ENCODE results near the gene ITPR3. TPM values are rescaled to one million over a fixed set of nuclear protein-coding genes. Genes with fewer than 3 reads are reported as not detected.
A peak's percentile ranks its signal among the peaks of the same experiment; 100 is the strongest.

Gene ITPR3
- total RNA-seq, 3 donors from 2014 or later (not counting 1 experiment from before 2014, with no cell fraction given): 45.5 to 66.7 (median 46.0) TPM

DNA sequence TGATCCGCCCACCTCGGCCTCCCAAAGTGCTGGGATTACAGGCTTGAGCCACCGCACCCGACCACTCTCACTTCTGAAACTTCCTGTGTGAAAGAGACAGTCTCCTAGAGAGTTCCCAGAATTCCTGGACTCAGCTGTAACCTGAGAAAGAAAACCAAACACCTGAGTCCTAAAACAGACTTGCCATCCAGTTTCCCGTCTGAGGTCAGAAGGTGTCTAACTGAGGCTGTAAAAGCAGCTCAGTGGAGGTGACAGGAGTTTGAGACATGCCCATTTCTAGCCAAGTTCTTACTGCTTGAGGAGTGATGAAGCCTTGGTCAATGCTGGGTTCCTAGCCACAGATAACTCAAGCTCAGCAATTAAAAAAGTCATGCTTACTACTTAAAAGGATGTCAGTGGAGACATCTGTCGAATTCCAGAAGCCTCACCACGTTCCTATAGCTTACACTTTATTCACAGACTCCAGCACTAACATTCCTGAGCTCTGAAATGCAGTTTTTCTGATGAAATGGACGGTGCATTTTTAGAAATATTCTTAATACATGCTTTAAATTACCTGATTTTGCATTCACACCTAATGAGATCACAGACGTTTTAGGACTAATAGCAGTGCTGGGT is 84.3 kb downstream of the ITPR3 start:
- Mint-ChIP-seq H3K9me3 (no peaks in the 10 kb centered on the region), H3K4me3 (no peak overlapping the region), H3K27ac (no peak overlapping the region)

GRCh38 chr6:33705955-33706725 is 85.0 kb downstream of the ITPR3 start:
- H3K4me3 Mint-ChIP-seq: no peak overlapping the region
- no peak for ATAC-seq
- WGBS (ENCODE audit: insufficient coverage): 84% methylated on average over 16 of the region's 16 CpGs

More for the DNA sequence above, 84.3 kb downstream of the ITPR3 start:
- Mint-ChIP-seq H3K4me1 (peaks cover 7 to 10% of the 10 kb centered on the region in 2 donors), H3K36me3 (no peaks in the 10 kb centered on the region), H3K27me3 (ENCODE audit: low read depth in 2 of 2) (no peaks in the 10 kb centered on the region)
- H3K9me3 ChIP-seq (ENCODE audit: control insufficient read depth, insufficient read depth, low read length): no peaks in the 10 kb centered on the region
- intact Hi-C loops (cut with micrococcal nuclease): no loop called here
- DNase-seq: no peak
- ATAC-seq: no peak
- H3K27me3 ChIP-seq (ENCODE audit: control insufficient read depth, insufficient read depth, low read length): no peaks in the 10 kb centered on the region
- H3K4me1 ChIP-seq (ENCODE audit: control insufficient read depth, insufficient read depth, low read length): peaks cover 5% of the 10 kb centered on the region
- TF ChIP-seq, protein P1, sequence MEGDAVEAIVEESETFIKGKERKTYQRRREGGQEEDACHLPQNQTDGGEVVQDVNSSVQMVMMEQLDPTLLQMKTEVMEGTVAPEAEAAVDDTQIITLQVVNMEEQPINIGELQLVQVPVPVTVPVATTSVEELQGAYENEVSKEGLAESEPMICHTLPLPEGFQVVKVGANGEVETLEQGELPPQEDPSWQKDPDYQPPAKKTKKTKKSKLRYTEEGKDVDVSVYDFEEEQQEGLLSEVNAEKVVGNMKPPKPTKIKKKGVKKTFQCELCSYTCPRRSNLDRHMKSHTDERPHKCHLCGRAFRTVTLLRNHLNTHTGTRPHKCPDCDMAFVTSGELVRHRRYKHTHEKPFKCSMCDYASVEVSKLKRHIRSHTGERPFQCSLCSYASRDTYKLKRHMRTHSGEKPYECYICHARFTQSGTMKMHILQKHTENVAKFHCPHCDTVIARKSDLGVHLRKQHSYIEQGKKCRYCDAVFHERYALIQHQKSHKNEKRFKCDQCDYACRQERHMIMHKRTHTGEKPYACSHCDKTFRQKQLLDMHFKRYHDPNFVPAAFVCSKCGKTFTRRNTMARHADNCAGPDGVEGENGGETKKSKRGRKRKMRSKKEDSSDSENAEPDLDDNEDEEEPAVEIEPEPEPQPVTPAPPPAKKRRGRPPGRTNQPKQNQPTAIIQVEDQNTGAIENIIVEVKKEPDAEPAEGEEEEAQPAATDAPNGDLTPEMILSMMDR (IDR thresholded peaks at IDR 0.05): no peak
- 90% methylated on average over 8 of the region's 9 CpGs for WGBS (ENCODE audit: insufficient coverage)
- no peak overlapping the region for H3K4me3 ChIP-seq (ENCODE audit: low read length)
- no peak overlapping the region for H3K27ac ChIP-seq (ENCODE audit: low read length)
- H3K36me3 ChIP-seq (ENCODE audit: control insufficient read depth, insufficient read depth, low read length): peaks cover 3% of the 10 kb centered on the region

GRCh38 chr6:33707771-33708170 is 86.6 kb downstream of the ITPR3 start:
- no peak overlapping the region for H3K27ac ChIP-seq (ENCODE audit: low read length)
- intact Hi-C loops (cut with micrococcal nuclease): no loop called here
- WGBS (ENCODE audit: insufficient coverage): 86% methylated on average over 3 of the region's 5 CpGs
- H3K27me3 ChIP-seq (ENCODE audit: control insufficient read depth, insufficient read depth, low read length): no peaks in the 10 kb centered on the region
- no peak for ATAC-seq
- TF ChIP-seq, protein P1 (IDR thresholded peaks at IDR 0.05): no peak
- H3K4me1 ChIP-seq (ENCODE audit: control insufficient read depth, insufficient read depth, low read length): peaks cover 18% of the 10 kb centered on the region
- H3K36me3 ChIP-seq (ENCODE audit: control insufficient read depth, insufficient read depth, low read length): peaks cover 3% of the 10 kb centered on the region
- no peak for DNase-seq
- no peak overlapping the region for H3K4me3 Mint-ChIP-seq
- H3K27me3 Mint-ChIP-seq (ENCODE audit: low read depth in 2 of 2): no peaks in the 10 kb centered on the region
- H3K9me3 ChIP-seq (ENCODE audit: control insufficient read depth, insufficient read depth, low read length): no peaks in the 10 kb centered on the region
- H3K4me1 Mint-ChIP-seq: peaks cover 21 to 22% of the 10 kb centered on the region in 2 donors
- no peak overlapping the region for H3K4me3 ChIP-seq (ENCODE audit: low read length)
- H3K9me3 Mint-ChIP-seq: no peaks in the 10 kb centered on the region
- no peak overlapping the region for H3K27ac Mint-ChIP-seq
- no peaks in the 10 kb centered on the region for H3K36me3 Mint-ChIP-seq

More at GRCh38 chr6:33705955-33706725, 85.0 kb downstream of the ITPR3 start:
- H3K36me3 ChIP-seq (ENCODE audit: control insufficient read depth, insufficient read depth, low read length): peaks cover 3% of the 10 kb centered on the region
- no peak for DNase-seq
- TF ChIP-seq, protein P1 (IDR thresholded peaks at IDR 0.05): no peak
- Mint-ChIP-seq H3K36me3 (no peaks in the 10 kb centered on the region), H3K27me3 (ENCODE audit: low read depth in 2 of 2) (no peaks in the 10 kb centered on the region), H3K27ac (peak overlapping the region in 1 of 2 donors; percentile 47), H3K9me3 (no peaks in the 10 kb centered on the region), H3K4me1 (peaks cover 12% of the 10 kb centered on the region in 2 donors)
- H3K27ac ChIP-seq (ENCODE audit: low read length): no peak overlapping the region
- no peak overlapping the region for H3K4me3 ChIP-seq (ENCODE audit: low read length)
- H3K9me3 ChIP-seq (ENCODE audit: control insufficient read depth, insufficient read depth, low read length): no peaks in the 10 kb centered on the region
- intact Hi-C loops (cut with micrococcal nuclease): no loop called here
- no peaks in the 10 kb centered on the region for H3K27me3 ChIP-seq (ENCODE audit: control insufficient read depth, insufficient read depth, low read length)
- peaks cover 10% of the 10 kb centered on the region for H3K4me1 ChIP-seq (ENCODE audit: control insufficient read depth, insufficient read depth, low read length)

Measured in natural killer cell (primary cell).